ENCODE data around the gene SPINK5. TPM values are rescaled to one million over a fixed set of nuclear protein-coding genes. Genes with fewer than 3 reads are reported as not detected.
"Not testable (repeated sequence)": the region's sequence is repeated elsewhere in the genome, so short reads cannot be mapped to it uniquely, and the experiment has no call there.

SPINK5 gene
- total RNA-seq, 6 experiments from 2014 or later, result 0.10 to 0.26 TPM; not detected in 4

GRCh38 chr5:148029131-148029530 is 34.6 kb upstream of the SPINK5 start:
- 91% methylated on average over 4 of the region's 4 CpGs for WGBS (ENCODE audit: insufficient coverage, low coverage, low lambda C conversion rate, missing lambda C conversion rate)
- H3K36me3 ChIP-seq, result no peaks in the 10 kb centered on the region
- TF ChIP-seq CTCF (IDR thresholded peaks at IDR 0.05) (no peak), POLR2A (IDR thresholded peaks at IDR 0.05) (no peak)
- no peak for DNase-seq
- H3K27me3 ChIP-seq, result no peaks in the 10 kb centered on the region
- no peaks in the 10 kb centered on the region for H3K9me3 ChIP-seq
- intact Hi-C loops (cut with DNase I), result no loop called here
- ATAC-seq, result no peak
- no peak overlapping the region for H3K4me3 ChIP-seq
- no peaks in the 10 kb centered on the region for H3K4me1 ChIP-seq
- H3K27ac ChIP-seq, result no peak overlapping the region

DNA sequence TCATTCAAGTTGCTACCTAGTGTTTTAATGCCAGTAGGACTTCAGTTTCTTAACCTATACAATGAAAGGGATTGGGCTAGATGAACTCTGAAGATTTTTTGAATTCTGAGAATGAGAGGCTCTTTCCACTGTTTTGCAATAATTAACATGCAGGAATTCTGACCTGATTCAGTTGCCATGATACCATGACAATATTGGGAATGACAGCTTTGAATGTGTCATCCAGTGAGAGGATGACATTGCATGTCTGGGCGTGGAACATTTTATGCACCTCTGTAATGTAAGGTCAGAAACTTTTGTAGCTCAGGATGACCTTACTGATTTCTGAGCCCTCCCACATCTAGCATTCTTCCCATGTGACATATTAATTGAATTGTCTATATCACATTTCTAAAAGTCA is 30.6 kb upstream of the SPINK5 start:
- no peak for TF ChIP-seq POLR2A (IDR thresholded peaks at IDR 0.05)
- no peak for TF ChIP-seq CTCF (IDR thresholded peaks at IDR 0.05)
- H3K4me1 ChIP-seq, result no peaks in the 10 kb centered on the region
- DNase-seq (no peak), ATAC-seq (no peak)
- no peaks in the 10 kb centered on the region for H3K27me3 ChIP-seq
- no peak overlapping the region for H3K27ac ChIP-seq
- no peaks in the 10 kb centered on the region for H3K36me3 ChIP-seq
- H3K4me3 ChIP-seq, result no peak overlapping the region
- 78% methylated on average over 1 of the region's 1 CpG for WGBS (ENCODE audit: insufficient coverage, low coverage, low lambda C conversion rate, missing lambda C conversion rate)
- intact Hi-C loops (cut with DNase I), result no loop called here
- H3K9me3 ChIP-seq, result no peaks in the 10 kb centered on the region

GRCh38 chr5:148035676-148036075 is 28.1 kb upstream of the SPINK5 start:
- DNase-seq (no peak), ATAC-seq (no peak)
- no peaks in the 10 kb centered on the region for H3K9me3 ChIP-seq
- H3K36me3 ChIP-seq, result no peaks in the 10 kb centered on the region
- H3K27ac ChIP-seq, result no peak overlapping the region
- H3K4me3 ChIP-seq, result no peak overlapping the region
- TF ChIP-seq CTCF (IDR thresholded peaks at IDR 0.05) (no peak), POLR2A (IDR thresholded peaks at IDR 0.05) (no peak)
- H3K27me3 ChIP-seq, result no peaks in the 10 kb centered on the region
- H3K4me1 ChIP-seq, result no peaks in the 10 kb centered on the region
- intact Hi-C loops (cut with DNase I), result no loop called here

GRCh38 chr5:148042881-148043280 is 20.9 kb upstream of the SPINK5 start:
- no peaks in the 10 kb centered on the region for H3K4me1 ChIP-seq
- no peak overlapping the region for H3K27ac ChIP-seq
- no peaks in the 10 kb centered on the region for H3K9me3 ChIP-seq
- H3K4me3 ChIP-seq, result no peak overlapping the region
- no peaks in the 10 kb centered on the region for H3K36me3 ChIP-seq
- no peaks in the 10 kb centered on the region for H3K27me3 ChIP-seq
- 83% methylated on average over 5 of the region's 5 CpGs for WGBS (ENCODE audit: insufficient coverage, low coverage, low lambda C conversion rate, missing lambda C conversion rate)
- intact Hi-C loops (cut with DNase I), result no loop called here
- TF ChIP-seq CTCF (IDR thresholded peaks at IDR 0.05) (no peak), POLR2A (IDR thresholded peaks at IDR 0.05) (no peak)
- DNase-seq (no peak), ATAC-seq (no peak)

- intact Hi-C loops (cut with DNase I), result no loop called here
- no peak overlapping the region for H3K27ac ChIP-seq
- H3K9me3 ChIP-seq, result no peaks in the 10 kb centered on the region
- H3K4me1 ChIP-seq, result no peaks in the 10 kb centered on the region
- H3K4me3 ChIP-seq, result no peak overlapping the region
- no peak for ATAC-seq
- no peak for TF ChIP-seq POLR2A (IDR thresholded peaks at IDR 0.05)
- TF ChIP-seq CTCF (IDR thresholded peaks at IDR 0.05), result no peak
- WGBS (ENCODE audit: insufficient coverage, low coverage, low lambda C conversion rate, missing lambda C conversion rate), result 86% methylated on average over 2 of the region's 2 CpGs
- DNase-seq, result no peak
- no peaks in the 10 kb centered on the region for H3K36me3 ChIP-seq
- no peaks in the 10 kb centered on the region for H3K27me3 ChIP-seq
Measured at GRCh38 chr5:148043705-148044104, 20.1 kb upstream of the SPINK5 start.

DNA sequence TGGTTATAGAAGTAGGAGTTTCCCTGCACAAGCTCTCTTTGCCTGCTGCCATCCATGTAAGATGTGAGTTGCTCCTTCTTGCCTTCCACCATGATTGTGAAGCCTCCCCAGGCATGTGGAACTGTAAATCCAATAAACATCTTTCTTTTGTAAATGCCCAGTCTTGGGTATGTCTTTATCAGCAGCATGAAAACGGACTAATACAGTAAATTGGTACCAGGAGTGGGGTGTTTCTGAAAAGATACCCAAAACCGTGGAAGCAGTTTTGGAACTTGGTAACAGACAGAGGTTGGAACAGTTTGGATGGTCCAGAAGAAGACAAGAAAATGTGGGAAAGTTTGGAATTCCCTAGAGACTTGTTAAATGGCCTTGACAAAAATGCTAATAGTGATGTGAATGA is 8.6 kb upstream of the SPINK5 start:
- H3K27ac ChIP-seq; H3K4me1 ChIP-seq; intact Hi-C loops (cut with DNase I); H3K9me3 ChIP-seq; H3K4me3 ChIP-seq; DNase-seq; H3K36me3 ChIP-seq; H3K27me3 ChIP-seq; ATAC-seq: not testable (repeated sequence)
- WGBS (ENCODE audit: insufficient coverage, low coverage, low lambda C conversion rate, missing lambda C conversion rate), result 45% methylated on average over 2 of the region's 2 CpGs
